Heart right ventricle (tissue), 16 donors: ENCODE data around the gene MASP1. TPM values are rescaled to one million over a fixed set of nuclear protein-coding genes. Genes with fewer than 3 reads are reported as not detected.
A peak's percentile ranks its signal among the peaks of the same experiment; 100 is the strongest.

Source experiments
- ATAC-seq, 8 donors: fragments of 200-7000 bp; cut with Tn5 transposase; one replicate each; pipeline ENCODE4 v1.9.1; 2020; ENCODE audit warnings: mild to moderate bottlenecking in 8 of 8, moderate library complexity in 8 of 8, moderate number of reproducible peaks in 1 of 8
- DNase-seq, 2 donors: peaks; one replicate each; pipeline ENCODE4 v3.0.0-alpha.2; 2020
- H3K27ac ChIP-seq, 10 donors: fragments of 200-600 bp; sonication (generic) in 2 of 10; one replicate each; pipeline versions ENCODE4 v1.5.0 to v1.8.0; 2020 to 2022; ENCODE audit warnings: mild to moderate bottlenecking in 3 of 10
- H3K27me3 ChIP-seq, 7 donors: fragments of 200-600 bp; one replicate each; pipeline ENCODE4 v1.8.0; 2021 to 2022; ENCODE audit warnings: mild to moderate bottlenecking in 2 of 7
- H3K36me3 ChIP-seq, 9 donors: fragments of 200-600 bp; sonication (generic) in 1 of 9; one replicate each; pipeline versions ENCODE4 v1.5.0 to v1.8.0; 2020 to 2022; ENCODE audit warnings: mild to moderate bottlenecking in 2 of 9
- H3K4me1 ChIP-seq, 9 donors: fragments of 200-600 bp; sonication (generic) in 1 of 9; one replicate each; pipeline versions ENCODE4 v1.5.0 to v1.8.0; 2020 to 2022; ENCODE audit warnings: mild to moderate bottlenecking in 4 of 9
- H3K4me3 ChIP-seq, 10 donors: fragments of 200-600 bp; sonication (generic) in 2 of 10; one replicate each; pipeline versions ENCODE4 v1.5.0 to v1.8.0; 2020 to 2022; ENCODE audit warnings: mild to moderate bottlenecking in 7 of 10, moderate library complexity in 2 of 10
- H3K9me3 ChIP-seq, 11 donors: fragments of 200-600 bp in 10 of 11; sonication (generic) in 2 of 11; one replicate each; pipeline versions ENCODE4 v1.5.0 to v1.8.0; 2013 to 2022; ENCODE audit warnings: mild to moderate bottlenecking in 2 of 11, control low read depth in 1 of 11, moderate library complexity in 1 of 11
- CTCF ChIP-seq, 9 donors: fragments of 200-600 bp; sonication (generic) in 2 of 9; IDR thresholded peaks; one replicate each; pipeline versions ENCODE4 v1.5.0 to v1.8.0; 2021 to 2022; ENCODE audit warnings: antibody characterized with exemption in 9 of 9, mild to moderate bottlenecking in 5 of 9, moderate library complexity in 1 of 9
- WGBS, 2 donors: extraction: QIAGEN DNeasy Blood & Tissue Kit; methylation state at CpG; one replicate each; pipeline ENCODE4 v1.1.7; 2013; ENCODE audit warnings: inconsistent platforms in 1 of 2; 5-methylcytosine and 5-hydroxymethylcytosine counted together
- intact Hi-C, 10 donors: fragments of 100-400 bp; cut with DNase I; formaldehyde crosslinking; loops; one replicate each; pipeline versions ENCODE4 v1.11.1 to v1.14.2; 2022
- polyA plus RNA-seq, 2 donors: library from polyadenylated mRNA; stranded (reverse); fragments of 200-250 nt; gene quantifications; one replicate each; pipeline ENCODE4 v1.2.3, GENCODE V29; 2013
- total RNA-seq, 10 donors: library from RNA; stranded (reverse); fragmentation: NEBNext Ultra II Directional in 3 of 10; extraction: Animal tissue kit (Norgen Biotek cat#: 25700) in 3 of 10; gene quantifications; one replicate each; pipeline versions ENCODE4 v1.2.1 to v1.2.4, GENCODE V29; 2021 to 2023
- donor health status: Arrhythmogenic right ventricular cardiomyopathy.
- donor health status: ischemic (EF 13 %, LVEDD 7.1; RV severe dilation, severe dysfunction).
- donor health status: healthy with polysubstance abuse.
- donor health status: DM: no; HTN: yes; CAD: no.
- donor health status: DM: no; HTN: no; CAD: no.
- donor health status: ischemic (EF 25% LVEDD 6.9; RV normal size, moderate dysfunction).
- donor health status: ischemic (EF 25% LVEDD 5.7; RV mildly dilated, moderate dysfunction).
- donor health status: healthy.
- donor health status: DM: yes; HTN: yes; CAD: no.
- donor health status: Ischemic cardiomyopathy.
- donor health status: ischemic (EF 35%, LVEDD 5.7; RV mildly dilated, moderate dysfunction).
- donor health status: nonischemic (EF 11% LVEDD 7.7; RV severe dilation, severe dysfunction).
- donor health status: DM: yes; HTN: yes; CAD: no.
- donor health status: PGD.
- donor health status: ischemic (EF 29% LVEDD 5.4; RV normal size, mild dysfunction).
- donor health status: nonischemic (EF 23%, LVEDD 6.1; RV moderate dilation, normal function).

Gene MASP1
- total and polyA plus RNA-seq, 12 donors, result 51.5 to 274 (median 211) TPM

GRCh38 chr3:187292631-187293515, 1.3 kb upstream of the MASP1 start:
- H3K27ac ChIP-seq, result peak overlapping the region in 9 of 10 donors; percentile 54 to 92 (median 84)
- TF ChIP-seq CTCF (IDR thresholded peaks at IDR 0.05), result no peak
- intact Hi-C loops, result loop anchor here in 3 of 10 donors (5.0 to 10.0 kb wide), 2 partner anchors 68 to 71 kb away; no protein-coding TSS in a partner anchor
- DNase-seq, result peak; percentile 18 to 28
- 38 to 53% methylated on average over 5 of the region's 5 CpGs for WGBS, 2 donors
- ATAC-seq, result peak; percentile 24 to 74 (median 60)
- H3K9me3 ChIP-seq, result no peaks in the 10 kb centered on the region
- peaks cover 0 to 11% (median 0%) of the 10 kb centered on the region in 7 donors for H3K27me3 ChIP-seq
- no peaks in the 10 kb centered on the region for H3K36me3 ChIP-seq
- peak overlapping the region in 8 of 10 donors; percentile 17 to 65 (median 54) for H3K4me3 ChIP-seq
- peaks cover 2 to 46% (median 18%) of the 10 kb centered on the region in 9 donors for H3K4me1 ChIP-seq

- Histone ChIP-seq H3K27me3 (peaks cover 0 to 11% (median 0%) of the 10 kb centered on the region in 7 donors), H3K27ac (peak overlapping the region in 9 of 10 donors; percentile 54 to 92 (median 84)), H3K36me3 (no peaks in the 10 kb centered on the region), H3K9me3 (no peaks in the 10 kb centered on the region), H3K4me3 (peak overlapping the region in 9 of 10 donors; percentile 17 to 65 (median 54)), H3K4me1 (peaks cover 2 to 53% (median 20%) of the 10 kb centered on the region in 9 donors)
- DNase-seq, result no peak
- WGBS, 2 donors, result 40 to 53% methylated on average over 9 of the region's 9 CpGs
- intact Hi-C loops, result loop anchor here in 3 of 10 donors (5.0 to 10.0 kb wide), 2 partner anchors 67 to 70 kb away; no protein-coding TSS in a partner anchor
- TF ChIP-seq CTCF (IDR thresholded peaks at IDR 0.05), result no peak
- ATAC-seq, result peak in 7 of 8 donors; percentile 31 to 64 (median 53)
Observed at GRCh38 chr3:187292181-187292580, 644 bp upstream of the MASP1 start.

- H3K27ac ChIP-seq, result peak overlapping the region; percentile 57 to 92 (median 84)
- peaks cover 2 to 64% (median 24%) of the 10 kb centered on the region in 9 donors for H3K4me1 ChIP-seq
- H3K9me3 ChIP-seq, result no peaks in the 10 kb centered on the region
- peaks cover 0 to 11% (median 0%) of the 10 kb centered on the region in 7 donors for H3K27me3 ChIP-seq
- peak overlapping the region; percentile 20 to 65 (median 51) for H3K4me3 ChIP-seq
- no peak for TF ChIP-seq CTCF (IDR thresholded peaks at IDR 0.05)
- intact Hi-C loops, result loop anchor here in 3 of 10 donors (5.0 to 10.0 kb wide), 2 partner anchors 66 to 69 kb away; no protein-coding TSS in a partner anchor
- H3K36me3 ChIP-seq, result no peaks in the 10 kb centered on the region
- peak in 1 of 2 donors; percentile 17 for DNase-seq
- ATAC-seq, result peak; percentile 23 to 59 (median 44)
- WGBS, 2 donors, result 5 to 8% methylated on average over 6 of the region's 6 CpGs
Observed at GRCh38 chr3:187291001-187291511, 481 bp downstream of the MASP1 start.

- Histone ChIP-seq H3K36me3 (peaks cover 0 to 5% (median 0%) of the 10 kb centered on the region in 9 donors), H3K4me3 (peak overlapping the region in 9 of 10 donors; percentile 34 to 65 (median 54)), H3K4me1 (peaks cover 2 to 66% (median 21%) of the 10 kb centered on the region in 9 donors), H3K27me3 (peaks cover 0 to 11% (median 0%) of the 10 kb centered on the region in 7 donors), H3K9me3 (no peaks in the 10 kb centered on the region), H3K27ac (peak overlapping the region; percentile 57 to 92 (median 84))
- WGBS, 2 donors, result 29 to 48% methylated on average over 1 of the region's 1 CpG
- no peak for TF ChIP-seq CTCF (IDR thresholded peaks at IDR 0.05)
- ATAC-seq (peak in 1 of 8 donors; percentile 1), DNase-seq (no peak)
- intact Hi-C loops, result loop anchor here in 3 of 10 donors (5.0 to 10.0 kb wide), 2 partner anchors 66 to 68 kb away; no protein-coding TSS in a partner anchor
Observed at GRCh38 chr3:187290503-187290902, 1.0 kb downstream of the MASP1 start.
